ENCODE data around the gene B4GALNT2. TPM values are rescaled to one million over a fixed set of nuclear protein-coding genes. Genes with fewer than 3 reads are reported as not detected.

Gene B4GALNT2
- total and polyA plus RNA-seq, 2 of the 13 experiments (the other 11 are each of a cell fraction or from before 2014, with no cell fraction given): not detected

DNA sequence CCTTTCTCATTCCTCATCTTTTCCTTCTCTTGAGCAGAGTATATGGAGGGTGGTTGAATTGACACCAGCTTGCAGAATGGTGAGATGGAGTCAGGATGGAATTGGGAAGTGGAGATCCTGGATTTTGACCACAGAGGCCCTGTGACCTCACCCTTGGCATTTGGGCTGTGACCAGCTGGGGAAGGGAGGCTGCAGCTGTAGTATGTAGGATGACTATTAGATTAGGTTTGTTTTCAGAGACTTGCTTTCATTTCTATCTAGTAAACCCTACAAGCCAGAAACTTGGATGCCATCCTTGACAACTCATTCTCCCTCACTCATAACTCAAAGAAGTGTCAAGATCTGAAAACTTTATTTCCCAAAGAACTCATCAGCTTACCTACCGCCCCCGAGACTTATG, 71.9 kb downstream of the B4GALNT2 start:
- Histone ChIP-seq H2AFZ (ENCODE audit: low read length) (no peak overlapping the region), H3K4me2 (ENCODE audit: low read depth, low read length) (no peak overlapping the region), H3K27ac (ENCODE audit: extremely low read length, insufficient read depth, low read length) (no peak overlapping the region), H4K20me1 (ENCODE audit: insufficient read depth, low read length) (no peaks in the 10 kb centered on the region), H3K9me3 (ENCODE audit: low read length) (no peaks in the 10 kb centered on the region), H3K4me1 (ENCODE audit: insufficient read depth, low read length) (no peaks in the 10 kb centered on the region), H3K9ac (ENCODE audit: insufficient read depth, low read depth, low read length) (no peak overlapping the region), H3K36me3 (replicated peaks in 1 of 2; ENCODE audit: control insufficient read depth in 1 of 2, insufficient read depth in 2 of 2, low read length in 2 of 2) (no peaks in the 10 kb centered on the region), H3K79me2 (ENCODE audit: insufficient read depth, low read length) (no peaks in the 10 kb centered on the region), H3K27me3 (ENCODE audit: control insufficient read depth in 1 of 2, insufficient read depth in 2 of 2, low read length in 2 of 2) (peaks cover 5 to 70% of the 10 kb centered on the region in 2 experiments; a peak in 4 of 5 replicates), H3K4me3 (replicated peaks in 1 of 3; ENCODE audit: insufficient read depth in 1 of 3, low read depth in 2 of 3, low read length in 3 of 3) (no peak overlapping the region)
- DNase-seq (ENCODE audit: low spot score): no peak
- ChIA-PET CTCF (ENCODE audit: low intra/inter-chr PET ratio, low total read pairs) (no interaction called here), POLR2A (no interaction called here)
- TF ChIP-seq RAD21 (CRISPR knock-in tag; IDR thresholded peaks at IDR 0.05): no peak
- in situ Hi-C loops (cut with HindIII; ENCODE audit: extremely low pct_ligation_motif_present, low pct_unique_long_range_greater_than_20kb) (no loop called here), intact Hi-C loops (cut with micrococcal nuclease; ENCODE audit: unreplicated experiment) (no loop called here)
- 52% methylated on average over 2 of the region's 2 CpGs for WGBS (ENCODE audit: low lambda C conversion rate)
- ATAC-seq: no peak
- no peak for FAIRE-seq
- no TSS peak for BruUV-seq (replicated peaks)

DNA sequence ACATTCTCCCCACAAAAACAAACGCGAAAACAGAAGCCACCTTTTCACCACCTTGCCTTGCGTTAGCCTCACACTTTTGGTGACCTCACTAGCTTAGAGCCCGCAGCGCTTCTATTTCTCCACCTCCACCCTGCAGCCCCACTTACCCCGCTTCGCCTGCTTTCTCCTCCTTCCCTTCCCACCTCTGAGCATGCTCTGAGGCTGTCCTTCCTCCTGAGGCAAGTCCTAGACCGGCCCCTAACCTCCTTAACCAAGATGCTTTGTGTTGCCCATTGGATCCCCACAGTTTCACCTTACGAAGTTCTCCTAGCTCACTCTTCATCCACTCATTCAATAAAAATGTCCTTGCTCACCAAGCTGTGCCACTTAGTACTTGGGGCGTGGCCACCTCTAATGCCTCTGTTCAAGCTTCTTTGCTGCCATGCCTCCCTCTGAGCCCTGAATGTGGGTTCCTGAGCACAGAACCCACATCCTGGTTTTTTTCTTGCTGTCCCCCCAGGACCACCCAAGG, 76.5 kb downstream of the B4GALNT2 start:
- no peak overlapping the region for H3K9ac ChIP-seq (ENCODE audit: insufficient read depth, low read depth, low read length)
- no peak overlapping the region for H3K4me3 ChIP-seq (replicated peaks in 1 of 3; ENCODE audit: insufficient read depth in 1 of 3, low read depth in 2 of 3, low read length in 3 of 3)
- no peak overlapping the region for H3K27ac ChIP-seq (ENCODE audit: extremely low read length, insufficient read depth, low read length)
- ChIA-PET POLR2A (no interaction called here), CTCF (ENCODE audit: low intra/inter-chr PET ratio, low total read pairs) (no interaction called here)
- H4K20me1 ChIP-seq (ENCODE audit: insufficient read depth, low read length): no peaks in the 10 kb centered on the region
- no peaks in the 10 kb centered on the region for H3K9me3 ChIP-seq (ENCODE audit: low read length)
- no peaks in the 10 kb centered on the region for H3K4me1 ChIP-seq (ENCODE audit: insufficient read depth, low read length)
- no peaks in the 10 kb centered on the region for H3K79me2 ChIP-seq (ENCODE audit: insufficient read depth, low read length)
- in situ Hi-C loops (cut with HindIII; ENCODE audit: extremely low pct_ligation_motif_present, low pct_unique_long_range_greater_than_20kb) (no loop called here), intact Hi-C loops (cut with micrococcal nuclease; ENCODE audit: unreplicated experiment) (no loop called here)
- 39% methylated on average over 10 of the region's 10 CpGs for WGBS (ENCODE audit: low lambda C conversion rate)
- ATAC-seq: no peak
- no peak overlapping the region for H2AFZ ChIP-seq (ENCODE audit: low read length)
- H3K36me3 ChIP-seq (replicated peaks in 1 of 2; ENCODE audit: control insufficient read depth in 1 of 2, insufficient read depth in 2 of 2, low read length in 2 of 2): no peaks in the 10 kb centered on the region
- BruUV-seq (replicated peaks): no TSS peak
- peaks cover 8 to 78% of the 10 kb centered on the region in 2 experiments for H3K27me3 ChIP-seq (ENCODE audit: control insufficient read depth in 1 of 2, insufficient read depth in 2 of 2, low read length in 2 of 2)
- FAIRE-seq: no peak
- no peak for DNase-seq (ENCODE audit: low spot score)
- no peak overlapping the region for H3K4me2 ChIP-seq (ENCODE audit: low read depth, low read length)
- TF ChIP-seq DRAP1 (CRISPR knock-in tag; IDR thresholded peaks at IDR 0.05) (no peak), PHF20 (CRISPR knock-in tag; IDR thresholded peaks at IDR 0.05) (no peak), HMGA1 (CRISPR knock-in tag; conservative IDR thresholded peaks at IDR 0.05) (no peak), ZNF329 (CRISPR knock-in tag; IDR thresholded peaks at IDR 0.05; ENCODE audit: low read depth) (no peak), KAT2B (IDR thresholded peaks at IDR 0.05; ENCODE audit: borderline replicate concordance, low read depth, low read length) (no peak), HMG20A (CRISPR knock-in tag; IDR thresholded peaks at IDR 0.05; ENCODE audit: borderline replicate concordance) (no peak), MAFF (IDR thresholded peaks at IDR 0.05; ENCODE audit: low read depth, low read length) (no peak), ZMYM3 (CRISPR knock-in tag; IDR thresholded peaks at IDR 0.05) (no peak), STAG1 (CRISPR knock-in tag; IDR thresholded peaks at IDR 0.05) (no peak), NR1H2 (CRISPR knock-in tag; IDR thresholded peaks at IDR 0.05; ENCODE audit: borderline replicate concordance, low read depth) (no peak), ZNF101 (CRISPR knock-in tag; IDR thresholded peaks at IDR 0.05; ENCODE audit: borderline replicate concordance, low read depth) (no peak), MLLT10 (CRISPR knock-in tag; IDR thresholded peaks at IDR 0.05) (no peak), JUN (CRISPR knock-in tag; IDR thresholded peaks at IDR 0.05) (no peak)
- TF ChIP-seq, protein P1, sequence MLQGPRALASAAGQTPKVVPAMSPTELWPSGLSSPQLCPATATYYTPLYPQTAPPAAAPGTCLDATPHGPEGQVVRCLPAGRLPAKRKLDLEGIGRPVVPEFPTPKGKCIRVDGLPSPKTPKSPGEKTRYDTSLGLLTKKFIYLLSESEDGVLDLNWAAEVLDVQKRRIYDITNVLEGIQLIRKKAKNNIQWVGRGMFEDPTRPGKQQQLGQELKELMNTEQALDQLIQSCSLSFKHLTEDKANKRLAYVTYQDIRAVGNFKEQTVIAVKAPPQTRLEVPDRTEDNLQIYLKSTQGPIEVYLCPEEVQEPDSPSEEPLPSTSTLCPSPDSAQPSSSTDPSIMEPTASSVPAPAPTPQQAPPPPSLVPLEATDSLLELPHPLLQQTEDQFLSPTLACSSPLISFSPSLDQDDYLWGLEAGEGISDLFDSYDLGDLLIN (CRISPR knock-in tag; IDR thresholded peaks at IDR 0.05; ENCODE audit: borderline replicate concordance): no peak
